Islet of Langerhans (tissue), 1 donor: ENCODE data around the gene ZNF202.

Experiments
- FAIRE-seq: peaks from one replicate; lab custom pipeline; 2011; peaks lifted over from hg19 to GRCh38; lab: Jason Lieb, UNC

Gene ZNF202

GRCh38 chr11:123682696-123683410, 58.6 kb downstream of the ZNF202 start:
- FAIRE-seq = peak; percentile 41

GRCh38 chr11:123681030-123681429, 60.4 kb downstream of the ZNF202 start:
- no peak for FAIRE-seq

- FAIRE-seq = no peak
Observed at GRCh38 chr11:123678246-123678645, 63.2 kb downstream of the ZNF202 start.

- no peak for FAIRE-seq
Observed at GRCh38 chr11:123677510-123677909, 64.0 kb downstream of the ZNF202 start.

- FAIRE-seq = no peak
Observed at GRCh38 chr11:123674297-123674696, 67.2 kb downstream of the ZNF202 start.
